Left lung (tissue), 10 donors: ENCODE results near the gene ZNF280B. TPM values are rescaled to one million over a fixed set of nuclear protein-coding genes. Genes with fewer than 3 reads are reported as not detected.
"Not testable (repeated sequence)": the region's sequence is repeated elsewhere in the genome, so short reads cannot be mapped to it uniquely, and the experiment has no call there.

Experiments
- ATAC-seq: fragments of 200-7000 bp; cut with Tn5 transposase; one replicate; pipeline ENCODE4 v1.9.1; 2020; ENCODE audit warnings: moderate library complexity
- DNase-seq, 4 donors: peaks; one replicate each; pipeline ENCODE4 v3.0.0-alpha.2; 2013 to 2020
- H3K27ac ChIP-seq, 2 donors: fragments of 200-600 bp; sonication (generic) in 1 of 2; one replicate each; pipeline versions ENCODE4 v1.5.0 to v1.8.0; 2020 to 2021
- H3K27me3 ChIP-seq, 2 donors: fragments of 200-600 bp; sonication (generic) in 1 of 2; one replicate each; pipeline versions ENCODE4 v1.5.0 to v1.8.0; 2020 to 2021
- H3K36me3 ChIP-seq, 2 donors: fragments of 200-600 bp; sonication (generic) in 1 of 2; one replicate each; pipeline versions ENCODE4 v1.5.0 to v1.8.0; 2020 to 2021
- H3K4me1 ChIP-seq, 2 donors: fragments of 200-600 bp; one replicate each; pipeline ENCODE4 v1.8.0; 2021
- H3K4me3 ChIP-seq, 2 donors: fragments of 200-600 bp; sonication (generic) in 1 of 2; one replicate each; pipeline versions ENCODE4 v1.5.0 to v1.8.0; 2020 to 2021; ENCODE audit warnings: mild to moderate bottlenecking in 1 of 2
- H3K9me3 ChIP-seq, 2 donors: fragments of 200-600 bp; sonication (generic) in 1 of 2; one replicate each; pipeline versions ENCODE4 v1.5.0 to v1.8.0; 2020 to 2021
- intact Hi-C, 2 donors: fragments of 100-400 bp; cut with DNase I; formaldehyde crosslinking; loops; one replicate each; pipeline versions ENCODE4 v1.11.2 to v1.14.2; 2022
- polyA plus RNA-seq, 6 donors: library from polyadenylated mRNA; unstranded; fragments of 120-200 nt; gene quantifications; one replicate each; pipeline ENCODE4 v1.2.1, GENCODE V29; 2013; ENCODE audit not compliant: insufficient read length in 6 of 6
- total RNA-seq, 2 donors: library from RNA; stranded (reverse); fragmentation: NEBNext Ultra II Directional; extraction: Animal tissue kit (Norgen Biotek cat#: 25700); gene quantifications; one replicate each; pipeline ENCODE4 v1.2.1, GENCODE V29; 2021
- TF ChIP-seq, protein P1 (sequence below), 2 donors: fragments of 200-600 bp; sonication (generic) in 1 of 2; IDR thresholded peaks; one replicate each; pipeline versions ENCODE4 v1.5.0 to v1.8.0; 2021; ENCODE audit warnings: antibody characterized with exemption in 2 of 2
- donor health status: DM: no; HTN: yes; CAD: no.
- donor health status: DM: no; HTN: no; CAD: no.

Gene ZNF280B
- total and polyA plus RNA-seq, 8 donors, result 0.65 to 4.4 (median 3.8) TPM

DNA sequence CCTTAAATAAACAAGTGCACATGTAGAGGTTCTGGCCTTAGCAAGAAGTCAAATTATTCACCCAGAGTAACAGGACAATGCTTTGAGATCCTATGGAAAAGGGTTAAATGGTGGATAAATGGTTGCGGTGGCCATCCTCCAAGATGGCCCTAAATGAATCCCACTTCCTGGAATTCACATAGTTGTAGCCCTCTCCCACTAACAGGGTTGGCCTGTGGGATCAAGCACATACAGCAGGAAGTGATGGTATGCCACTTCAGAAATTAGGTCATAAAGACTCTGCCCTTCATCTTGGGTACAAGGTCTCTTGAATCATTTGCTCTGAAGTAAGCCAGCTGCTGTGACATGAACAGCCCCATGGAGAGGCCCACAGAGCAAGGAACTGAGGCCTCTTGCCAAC is 1.8 kb downstream of the ZNF280B start:
- intact Hi-C loops, result no loop called here
- TF ChIP-seq, protein P1, sequence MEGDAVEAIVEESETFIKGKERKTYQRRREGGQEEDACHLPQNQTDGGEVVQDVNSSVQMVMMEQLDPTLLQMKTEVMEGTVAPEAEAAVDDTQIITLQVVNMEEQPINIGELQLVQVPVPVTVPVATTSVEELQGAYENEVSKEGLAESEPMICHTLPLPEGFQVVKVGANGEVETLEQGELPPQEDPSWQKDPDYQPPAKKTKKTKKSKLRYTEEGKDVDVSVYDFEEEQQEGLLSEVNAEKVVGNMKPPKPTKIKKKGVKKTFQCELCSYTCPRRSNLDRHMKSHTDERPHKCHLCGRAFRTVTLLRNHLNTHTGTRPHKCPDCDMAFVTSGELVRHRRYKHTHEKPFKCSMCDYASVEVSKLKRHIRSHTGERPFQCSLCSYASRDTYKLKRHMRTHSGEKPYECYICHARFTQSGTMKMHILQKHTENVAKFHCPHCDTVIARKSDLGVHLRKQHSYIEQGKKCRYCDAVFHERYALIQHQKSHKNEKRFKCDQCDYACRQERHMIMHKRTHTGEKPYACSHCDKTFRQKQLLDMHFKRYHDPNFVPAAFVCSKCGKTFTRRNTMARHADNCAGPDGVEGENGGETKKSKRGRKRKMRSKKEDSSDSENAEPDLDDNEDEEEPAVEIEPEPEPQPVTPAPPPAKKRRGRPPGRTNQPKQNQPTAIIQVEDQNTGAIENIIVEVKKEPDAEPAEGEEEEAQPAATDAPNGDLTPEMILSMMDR (IDR thresholded peaks at IDR 0.05), result no peak
- ATAC-seq (no peak), DNase-seq (no peak)
- no peak overlapping the region for H3K4me3 ChIP-seq
- H3K4me1 ChIP-seq, result peaks cover 3 to 11% of the 10 kb centered on the region in 2 donors
- no peak overlapping the region for H3K27ac ChIP-seq
- H3K36me3 ChIP-seq, result no peaks in the 10 kb centered on the region
- peaks cover 0 to 12% of the 10 kb centered on the region in 2 donors for H3K9me3 ChIP-seq
- H3K27me3 ChIP-seq, result peaks cover 0 to 24% of the 10 kb centered on the region in 2 donors

- H3K4me1 ChIP-seq, result no peaks in the 10 kb centered on the region
- ATAC-seq (no peak), DNase-seq (no peak)
- intact Hi-C loops, result no loop called here
- TF ChIP-seq, protein P1 (IDR thresholded peaks at IDR 0.05), result no peak
- no peaks in the 10 kb centered on the region for H3K9me3 ChIP-seq
- no peak overlapping the region for H3K4me3 ChIP-seq
- no peaks in the 10 kb centered on the region for H3K27me3 ChIP-seq
- no peak overlapping the region for H3K27ac ChIP-seq
- no peaks in the 10 kb centered on the region for H3K36me3 ChIP-seq
These were observed 10.3 kb downstream of the ZNF280B start for GRCh38 chr22:22498267-22498666.

GRCh38 chr22:22491589-22491988 is 17.0 kb downstream of the ZNF280B start:
- H3K27me3 ChIP-seq, H3K36me3 ChIP-seq, H3K4me1 ChIP-seq, ATAC-seq, H3K9me3 ChIP-seq, DNase-seq, H3K4me3 ChIP-seq, H3K27ac ChIP-seq, intact Hi-C loops: not testable (repeated sequence)

GRCh38 chr22:22488736-22489135 is 19.8 kb downstream of the ZNF280B start:
- TF ChIP-seq, protein P1 (IDR thresholded peaks at IDR 0.05), result no peak

DNA sequence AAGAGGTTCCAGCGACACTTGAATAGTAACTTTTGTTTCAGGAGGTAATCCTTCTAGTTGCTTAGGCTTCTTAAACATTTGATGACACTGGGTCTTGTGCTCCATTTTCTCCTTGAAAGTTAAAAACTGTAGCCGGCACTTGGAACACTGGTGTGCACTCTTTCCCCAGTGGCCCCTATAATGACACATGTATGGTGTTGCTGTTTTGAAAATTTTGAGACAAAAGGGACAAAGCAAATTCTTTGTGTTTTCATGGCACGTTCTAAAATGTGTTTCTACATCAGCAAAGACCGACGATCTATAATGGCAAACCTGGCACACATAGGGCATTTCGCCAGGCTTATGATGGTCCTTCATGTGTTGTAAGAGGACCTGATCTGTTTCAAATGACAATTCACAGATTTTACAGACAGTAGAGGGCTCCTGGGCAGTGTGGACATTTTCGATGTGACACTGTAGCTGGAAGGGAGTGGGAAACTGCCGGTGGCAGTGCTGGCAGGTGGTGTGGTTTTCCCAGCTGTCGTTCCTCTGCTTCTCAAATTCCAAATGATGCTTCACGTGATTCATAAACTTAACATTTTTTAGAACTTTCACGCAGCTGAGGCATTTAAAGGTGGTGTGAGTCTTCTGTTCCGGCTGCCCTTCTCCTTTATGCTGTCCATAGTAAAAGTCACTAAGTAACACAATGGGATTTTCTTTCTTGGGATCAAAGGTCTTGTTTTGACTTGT is 20.5 kb downstream of the ZNF280B start:
- Histone ChIP-seq H3K27ac (no peak overlapping the region), H3K36me3 (no peaks in the 10 kb centered on the region), H3K4me3 (no peak overlapping the region), H3K4me1 (no peaks in the 10 kb centered on the region), H3K9me3 (no peaks in the 10 kb centered on the region), H3K27me3 (no peaks in the 10 kb centered on the region)
- intact Hi-C loops, result no loop called here
- no peak for DNase-seq
- TF ChIP-seq, protein P1 (IDR thresholded peaks at IDR 0.05), result no peak
- no peak for ATAC-seq

More at GRCh38 chr22:22488736-22489135, 19.8 kb downstream of the ZNF280B start:
- H3K27ac ChIP-seq, result no peak overlapping the region
- no peak overlapping the region for H3K4me3 ChIP-seq
- H3K9me3 ChIP-seq, result no peaks in the 10 kb centered on the region
- no peaks in the 10 kb centered on the region for H3K4me1 ChIP-seq
- no peaks in the 10 kb centered on the region for H3K27me3 ChIP-seq
- no peaks in the 10 kb centered on the region for H3K36me3 ChIP-seq
- intact Hi-C loops, result no loop called here
- ATAC-seq, result no peak
- DNase-seq, result no peak

- DNase-seq, result no peak
These were observed 21.5 kb downstream of the ZNF280B start for GRCh38 chr22:22487059-22487458.

More at GRCh38 chr22:22487059-22487458, 21.5 kb downstream of the ZNF280B start:
- H3K9me3 ChIP-seq, result no peaks in the 10 kb centered on the region
- no peaks in the 10 kb centered on the region for H3K4me1 ChIP-seq
- no peaks in the 10 kb centered on the region for H3K36me3 ChIP-seq
- H3K27ac ChIP-seq, result no peak overlapping the region
- no peak for ATAC-seq
- H3K27me3 ChIP-seq, result no peaks in the 10 kb centered on the region
- intact Hi-C loops, result no loop called here
- TF ChIP-seq, protein P1 (IDR thresholded peaks at IDR 0.05), result no peak
- H3K4me3 ChIP-seq, result no peak overlapping the region
